G401 (cell line): Measurements from ENCODE around the gene RPS21. TPM values are rescaled to one million over a fixed set of nuclear protein-coding genes. Genes with fewer than 3 reads are reported as not detected.

ENCODE experiments used
- DNase-seq: peaks from one replicate; pipeline ENCODE4 v3.0.0-alpha.2; 2015; ENCODE audit warnings: low spot score
- in situ Hi-C: cut with HindIII; loops from 2 replicates; pipeline ENCODE4 v1.10.0; 2016; ENCODE audit warnings: low sequenced_read_pairs, mixed read lengths
- total RNA-seq: library from RNA; depleted of rRNA; stranded (reverse); fragments of >200 nt; shearing (Covaris generic); gene quantifications from 2 replicates; pipeline ENCODE4 v1.2.3, GENCODE V29; 2014

Gene RPS21
- total RNA-seq, 1 experiment from 2014 or later, result 1,245 TPM

GRCh38 chr20:62352402-62353288 lies 34.3 kb upstream of the RPS21 start:
- in situ Hi-C loops, result no loop called here
- peak; percentile 97 for DNase-seq

DNA sequence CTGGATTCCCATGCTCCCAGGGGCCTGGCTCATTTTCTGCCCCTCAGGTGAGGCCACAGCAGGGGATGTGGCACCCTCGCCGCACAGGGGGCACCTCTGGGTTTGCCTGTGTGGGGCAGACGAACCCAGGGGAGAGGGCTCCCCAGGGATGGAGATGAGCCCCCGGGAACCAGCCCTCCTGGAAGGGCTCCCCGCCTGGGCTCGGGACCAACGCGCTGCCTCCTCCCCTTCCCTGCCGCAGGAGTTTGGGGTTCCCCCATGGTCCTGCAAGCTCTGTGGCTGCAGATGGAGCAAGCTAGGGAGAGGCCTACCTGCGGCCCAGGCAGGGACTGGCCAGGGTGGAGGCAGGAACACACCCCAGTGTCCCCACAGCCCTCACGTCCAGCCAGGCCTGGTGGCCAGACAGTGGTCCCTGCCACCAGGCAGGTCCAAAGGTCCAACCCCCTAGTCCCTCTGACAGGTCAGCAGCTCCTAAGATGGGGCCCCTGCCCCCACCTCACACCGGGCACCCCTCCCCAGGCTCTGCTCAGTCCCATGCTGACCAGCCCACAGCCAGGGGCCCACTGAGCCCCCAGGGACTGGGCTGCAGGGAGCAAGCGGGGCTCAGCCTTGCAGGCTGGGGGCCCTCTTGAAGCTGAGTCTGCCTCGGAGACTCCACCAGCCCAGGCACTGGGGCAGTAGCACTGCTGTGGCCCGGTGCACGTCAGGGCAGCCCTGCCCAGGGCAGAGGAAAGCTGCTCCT lies 33.4 kb upstream of the RPS21 start:
- DNase-seq, result no peak
- in situ Hi-C loops, result no loop called here

GRCh38 chr20:62354031-62354808 lies 32.7 kb upstream of the RPS21 start:
- DNase-seq, result no peak
- in situ Hi-C loops, result no loop called here

- in situ Hi-C loops, result no loop called here
- no peak for DNase-seq
Observed at GRCh38 chr20:62354811-62355341, 32.0 kb upstream of the RPS21 start.

DNA sequence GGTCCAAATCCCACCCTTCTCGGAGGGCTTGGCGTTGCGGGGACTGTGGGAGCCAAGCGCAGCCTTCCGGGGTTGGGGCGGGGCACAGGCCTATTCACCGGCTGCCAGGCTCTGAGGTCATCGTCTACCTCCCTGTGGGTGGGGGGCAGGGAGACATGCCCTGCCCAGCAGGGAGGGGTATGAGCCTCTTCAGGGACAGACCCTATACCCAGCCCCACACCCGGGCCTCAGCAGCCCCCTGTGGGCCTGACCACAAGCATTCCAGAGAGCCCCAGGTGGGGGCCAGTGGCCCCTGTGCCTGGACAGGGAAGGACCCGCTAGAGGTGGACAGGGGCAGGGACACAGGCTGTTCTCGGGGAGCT lies 31.4 kb upstream of the RPS21 start:
- DNase-seq, result peak; percentile 26
- in situ Hi-C loops, result no loop called here

DNA sequence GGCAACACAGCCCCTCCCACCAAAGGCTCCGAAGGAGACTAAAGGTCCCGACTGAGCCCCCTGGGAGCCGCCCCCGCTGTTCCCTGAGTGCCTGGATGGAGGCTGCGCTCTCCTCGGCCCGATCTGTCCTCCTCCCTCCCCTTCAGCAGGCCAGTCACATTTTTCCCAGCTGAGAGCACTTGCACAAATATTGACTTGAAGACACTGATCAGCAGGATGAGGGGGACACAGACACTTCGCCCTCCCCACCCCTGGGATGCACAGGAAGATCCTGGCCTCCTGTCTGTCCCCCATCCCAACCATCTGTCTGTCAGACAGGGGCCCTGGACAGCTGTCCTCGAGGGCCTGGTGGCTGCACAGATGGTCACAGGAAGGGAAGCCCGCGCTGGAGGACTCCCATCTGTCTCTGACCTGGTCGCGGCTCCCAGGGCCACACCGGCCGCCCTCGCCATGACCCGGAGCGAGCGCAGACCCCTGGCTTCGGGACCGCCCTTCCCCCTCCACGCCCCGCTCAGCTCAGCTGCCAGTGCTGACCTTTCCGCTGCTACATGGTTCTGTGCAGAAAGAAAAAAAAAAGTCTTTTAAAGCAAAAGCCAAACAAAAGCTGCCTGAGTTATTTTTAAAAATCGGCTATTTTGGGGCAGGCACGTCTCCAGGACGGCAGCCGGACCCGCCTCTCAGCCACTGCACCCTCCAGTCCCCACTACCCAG lies 30.9 kb upstream of the RPS21 start:
- peak; percentile 78 for DNase-seq
- in situ Hi-C loops, result no loop called here

- in situ Hi-C loops, result no loop called here
- DNase-seq, result no peak
Observed at GRCh38 chr20:62356589-62357186, 30.2 kb upstream of the RPS21 start.

- DNase-seq, result peak; percentile 78
- in situ Hi-C loops, result no loop called here
Observed at GRCh38 chr20:62357187-62357667, 29.7 kb upstream of the RPS21 start.

DNA sequence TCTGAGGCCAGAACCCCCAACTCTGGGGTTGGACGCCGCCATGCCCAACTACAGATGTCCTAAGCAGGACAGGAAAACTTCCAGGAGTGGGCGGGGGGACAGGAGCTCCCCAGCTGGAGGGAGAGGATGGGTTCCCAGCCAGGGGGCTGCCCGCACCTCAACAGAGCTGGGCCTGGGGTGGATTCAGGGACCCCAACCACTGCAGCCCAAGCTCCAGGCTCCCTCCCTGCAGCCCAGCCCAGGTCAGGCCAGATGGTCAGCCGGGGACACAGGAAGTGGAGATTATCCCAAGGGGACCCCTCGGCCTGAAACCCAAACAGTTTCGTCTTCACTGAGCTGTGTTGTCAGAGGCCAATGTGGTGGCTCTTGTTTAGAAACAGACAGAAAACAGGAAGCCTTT lies 29.2 kb upstream of the RPS21 start:
- peak; percentile 20 for DNase-seq
- in situ Hi-C loops, result no loop called here

DNA sequence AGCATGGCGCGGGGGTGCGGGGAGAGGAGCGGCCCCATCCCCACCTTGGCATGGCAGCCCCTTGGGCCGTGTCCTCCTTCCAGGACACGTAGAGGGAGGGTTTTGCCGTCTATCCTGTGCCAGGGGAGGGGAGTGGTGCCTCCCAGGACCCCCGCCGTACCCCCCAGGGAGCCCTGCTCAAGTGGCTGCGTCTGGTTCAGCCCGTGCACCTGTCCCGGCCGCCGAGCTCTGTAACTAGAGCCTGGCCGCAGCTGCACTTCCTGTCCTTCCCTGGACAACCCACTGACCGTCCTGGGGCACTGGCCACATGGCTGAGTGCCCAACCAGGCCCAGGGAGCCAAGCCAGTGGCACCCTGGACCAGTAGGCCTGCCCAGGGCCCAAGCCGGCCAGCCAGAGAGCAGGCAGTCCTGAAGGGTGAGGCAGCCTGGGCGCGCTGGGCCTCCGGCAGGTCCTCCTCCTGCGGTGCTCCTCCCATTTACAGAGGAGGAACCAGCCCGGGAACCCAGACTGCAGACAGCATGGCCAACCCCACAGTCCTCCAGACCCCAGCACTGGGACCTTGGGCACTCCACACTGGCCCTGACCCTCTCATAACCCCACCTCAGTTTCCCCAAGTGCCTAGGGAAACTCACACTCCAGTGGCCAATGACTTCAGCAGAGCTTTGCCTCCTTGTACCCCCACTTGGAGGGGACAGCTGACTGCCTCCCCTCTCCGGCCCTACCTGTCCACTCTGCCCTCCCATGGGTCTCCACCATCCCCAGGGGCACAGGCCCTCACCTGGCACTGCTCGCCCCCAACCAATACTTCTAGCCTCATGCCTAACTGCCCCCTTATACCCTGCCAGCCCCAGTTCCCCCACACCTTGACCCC lies 28.5 kb upstream of the RPS21 start:
- in situ Hi-C loops, result no loop called here
- peak; percentile 33 for DNase-seq

DNA sequence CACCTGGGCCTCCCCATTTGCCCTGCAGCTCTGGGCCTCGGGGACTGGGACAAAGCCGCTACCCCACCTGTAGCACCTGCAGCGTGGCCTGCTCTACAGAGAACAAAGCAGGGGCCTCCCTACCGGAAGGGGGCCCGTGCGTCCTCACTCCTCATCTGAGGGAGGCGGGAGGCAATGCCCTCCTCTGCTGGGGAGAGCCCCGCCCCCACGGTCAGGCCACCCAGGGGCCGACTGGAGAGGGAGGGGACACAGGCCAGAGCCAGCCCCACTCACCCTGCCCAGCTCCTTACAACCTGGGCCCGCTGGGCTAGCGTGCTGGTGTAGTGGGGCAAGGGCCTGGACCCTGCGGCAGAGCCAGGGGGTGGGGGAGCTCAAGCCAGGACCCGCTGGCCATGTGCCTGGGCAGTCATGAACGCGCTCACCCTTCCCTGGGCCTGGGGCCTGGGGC lies 27.8 kb upstream of the RPS21 start:
- in situ Hi-C loops, result no loop called here
- DNase-seq, result no peak

DNA sequence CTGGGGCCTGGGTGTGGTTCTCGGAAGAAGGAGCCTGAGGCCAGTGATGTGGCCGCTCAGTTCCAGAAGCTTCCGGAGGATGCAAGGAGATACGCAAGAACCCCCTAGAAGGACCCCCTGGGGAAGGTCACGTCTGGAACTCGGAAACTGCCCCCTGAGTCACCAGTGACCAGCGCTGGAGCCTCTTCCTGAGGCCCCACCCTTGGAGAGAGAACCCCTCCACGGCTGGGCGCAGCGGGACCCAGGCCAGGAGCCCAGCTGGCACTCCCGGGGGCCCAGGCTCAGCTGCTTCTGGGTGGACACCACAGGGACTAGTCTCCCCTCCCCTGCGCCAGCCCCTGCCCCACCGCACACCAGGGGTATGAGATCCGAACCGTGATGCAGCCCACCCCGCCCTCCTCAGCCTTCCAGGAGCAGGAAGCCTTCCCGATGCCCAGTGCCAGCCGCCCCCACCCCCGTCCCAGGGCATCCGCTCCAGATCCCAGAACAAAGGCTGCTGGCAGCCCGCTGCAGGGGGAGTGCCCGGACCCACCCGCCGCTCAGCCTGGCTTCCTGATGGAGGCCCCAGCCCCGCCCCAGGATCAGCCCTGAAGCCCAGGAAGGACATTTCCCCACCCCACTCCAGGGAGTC lies 27.3 kb upstream of the RPS21 start:
- DNase-seq, result peak; percentile 10
- in situ Hi-C loops, result no loop called here

- DNase-seq, result no peak
- in situ Hi-C loops, result no loop called here
Observed at GRCh38 chr20:62360854-62361798, 25.8 kb upstream of the RPS21 start.

- peak; percentile 4 for DNase-seq
- in situ Hi-C loops, result no loop called here
Observed at GRCh38 chr20:62361799-62362589, 24.9 kb upstream of the RPS21 start.

DNA sequence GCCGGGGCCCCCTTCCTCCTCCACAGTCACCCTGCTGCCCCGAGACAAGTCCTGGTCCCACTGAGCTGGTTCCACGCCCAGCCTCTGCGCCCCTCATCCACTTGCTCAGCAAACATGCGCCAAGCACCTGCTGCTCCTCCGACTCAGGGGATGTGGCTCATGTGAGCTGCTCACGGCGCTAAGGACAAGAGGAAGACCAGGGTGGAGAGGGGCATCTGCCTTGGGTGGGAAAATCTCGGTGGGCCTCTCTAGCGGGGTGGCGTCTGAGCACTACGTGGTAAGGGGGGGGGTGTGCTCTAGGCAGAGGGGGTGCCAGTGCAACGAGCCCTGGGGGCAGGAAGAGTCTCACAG lies 24.3 kb upstream of the RPS21 start:
- in situ Hi-C loops, result no loop called here

More for the DNA sequence above, 24.3 kb upstream of the RPS21 start:
- peak; percentile 10 for DNase-seq
